Renal pelvis (tissue), 12 donors: ENCODE results near the gene GRAMD2B. TPM values are rescaled to one million over a fixed set of nuclear protein-coding genes. Genes with fewer than 3 reads are reported as not detected.
"Not testable (repeated sequence)": the region's sequence is repeated elsewhere in the genome, so short reads cannot be mapped to it uniquely, and the experiment has no call there.

Experiments
- DNase-seq: peaks from one replicate; pipeline ENCODE4 v3.0.0-alpha.2; 2013
- long read RNA-seq, 16 experiments: transcript quantifications; one replicate each; lab custom pipeline, GENCODE V29; 2026
- polyA plus RNA-seq, 3 donors: library from polyadenylated mRNA; unstranded; fragments of 120-200 nt; gene quantifications; one replicate each; pipeline ENCODE4 v1.2.1, GENCODE V29; 2013; ENCODE audit not compliant: insufficient read length in 3 of 3

Gene GRAMD2B, protein sequence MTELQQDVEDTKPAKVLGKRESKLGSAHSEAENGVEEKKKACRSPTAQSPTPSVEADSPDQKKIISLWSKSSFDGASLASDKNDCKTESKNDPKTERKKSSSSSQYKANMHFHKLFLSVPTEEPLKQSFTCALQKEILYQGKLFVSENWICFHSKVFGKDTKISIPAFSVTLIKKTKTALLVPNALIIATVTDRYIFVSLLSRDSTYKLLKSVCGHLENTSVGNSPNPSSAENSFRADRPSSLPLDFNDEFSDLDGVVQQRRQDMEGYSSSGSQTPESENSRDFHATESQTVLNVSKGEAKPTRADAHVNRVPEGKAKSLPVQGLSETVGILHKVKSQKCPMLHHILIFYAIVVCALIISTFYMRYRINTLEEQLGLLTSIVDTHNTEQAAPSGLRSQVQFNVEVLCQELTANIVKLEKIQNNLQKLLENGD
- polyA plus RNA-seq: 10 to 100 TPM; 21.1 to 25.8 (median 25.7) TPM
- long read RNA-seq, donor 1, partial matches to known transcripts: 0 of 1 reads
- long read RNA-seq, donor 1, other reads (novel, unspliced or antisense): 0 of 1 reads
- long read RNA-seq, donor 2: 0 reads
- long read RNA-seq, donor 3, transcript GRAMD2B-201 (14 exons, 3,175 nt): major isoform, 5 of 11 reads
- long read RNA-seq, donor 3, partial matches to known transcripts: 5 of 11 reads
- long read RNA-seq, donor 3, other reads (novel, unspliced or antisense): 0 of 11 reads
- long read RNA-seq, donor 4, partial matches to known transcripts: 0 of 1 reads
- long read RNA-seq, donor 4, other reads (novel, unspliced or antisense): 0 of 1 reads
- long read RNA-seq, donor 5, partial matches to known transcripts: 0 of 1 reads
- long read RNA-seq, donor 5, other reads (novel, unspliced or antisense): 0 of 1 reads
- long read RNA-seq, donor 6, partial matches to known transcripts: 7 of 9 reads
- long read RNA-seq, donor 6, other reads (novel, unspliced or antisense): 0 of 9 reads
- long read RNA-seq, donor 7, partial matches to known transcripts: 0 of 4 reads
- long read RNA-seq, donor 7, other reads (novel, unspliced or antisense): 0 of 4 reads
- long read RNA-seq, donor 8, partial matches to known transcripts: 0 of 1 reads
- long read RNA-seq, donor 8, other reads (novel, unspliced or antisense): 0 of 1 reads
- long read RNA-seq, donor 9, partial matches to known transcripts: 9 of 10 reads
- long read RNA-seq, donor 9, other reads (novel, unspliced or antisense): 0 of 10 reads
- long read RNA-seq, donor 10, partial matches to known transcripts: 0 of 2 reads
- long read RNA-seq, donor 10, other reads (novel, unspliced or antisense): 0 of 2 reads
- long read RNA-seq, donor 11, partial matches to known transcripts: 0 of 2 reads
- long read RNA-seq, donor 11, other reads (novel, unspliced or antisense): 0 of 2 reads
- long read RNA-seq, donor 12, partial matches to known transcripts: 0 of 2 reads
- long read RNA-seq, donor 12, other reads (novel, unspliced or antisense): 0 of 2 reads
- long read RNA-seq, donor 13, partial matches to known transcripts: 11 of 11 reads
- long read RNA-seq, donor 13, other reads (novel, unspliced or antisense): 0 of 11 reads
- long read RNA-seq, donor 14, partial matches to known transcripts: 14 of 14 reads
- long read RNA-seq, donor 14, other reads (novel, unspliced or antisense): 0 of 14 reads
- long read RNA-seq, donor 15, partial matches to known transcripts: 0 of 1 reads
- long read RNA-seq, donor 15, other reads (novel, unspliced or antisense): 0 of 1 reads
- long read RNA-seq, donor 16, partial matches to known transcripts: 0 of 3 reads
- long read RNA-seq, donor 16, other reads (novel, unspliced or antisense): 0 of 3 reads

- peak; percentile 88 for DNase-seq
Observed at GRCh38 chr5:126422994-126423788, at the start of gene GRAMD2B. TSS of gene GRAMD2B (plus strand) at chr5:126423409. CDS start at chr5:126423607, 198 bp downstream.

- no peak for DNase-seq
Observed at GRCh38 chr5:126374109-126374416, 49.1 kb upstream of the GRAMD2B start.

GRCh38 chr5:126376443-126376842, 46.8 kb upstream of the GRAMD2B start:
- no peak for DNase-seq

- DNase-seq: no peak
Observed at GRCh38 chr5:126377424-126377823, 45.8 kb upstream of the GRAMD2B start.

DNA sequence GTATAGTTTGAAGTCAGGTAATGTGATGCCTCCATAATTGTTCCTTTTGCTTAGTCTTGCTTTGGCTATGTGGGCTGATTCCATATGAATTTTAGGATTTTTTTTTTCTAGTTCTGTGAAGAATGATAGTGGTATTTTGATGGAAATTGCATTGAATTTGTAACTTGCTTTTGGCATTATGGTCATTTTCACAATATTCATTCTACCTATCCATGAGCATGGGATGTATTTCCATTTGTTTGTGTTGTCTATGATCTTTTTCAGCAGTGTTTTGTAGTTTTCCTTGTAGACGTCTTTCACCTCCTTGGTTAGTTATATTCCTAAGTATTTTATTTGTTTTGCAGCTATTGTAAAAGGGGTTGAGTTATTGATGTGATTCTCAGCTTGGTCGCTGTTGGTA, 42.9 kb upstream of the GRAMD2B start:
- not testable (repeated sequence) for DNase-seq

GRCh38 chr5:126383246-126383645, 40.0 kb upstream of the GRAMD2B start:
- DNase-seq: no peak

GRCh38 chr5:126383776-126384175, 39.4 kb upstream of the GRAMD2B start:
- DNase-seq: no peak

- no peak for DNase-seq
Observed at GRCh38 chr5:126384985-126385384, 38.2 kb upstream of the GRAMD2B start.

DNA sequence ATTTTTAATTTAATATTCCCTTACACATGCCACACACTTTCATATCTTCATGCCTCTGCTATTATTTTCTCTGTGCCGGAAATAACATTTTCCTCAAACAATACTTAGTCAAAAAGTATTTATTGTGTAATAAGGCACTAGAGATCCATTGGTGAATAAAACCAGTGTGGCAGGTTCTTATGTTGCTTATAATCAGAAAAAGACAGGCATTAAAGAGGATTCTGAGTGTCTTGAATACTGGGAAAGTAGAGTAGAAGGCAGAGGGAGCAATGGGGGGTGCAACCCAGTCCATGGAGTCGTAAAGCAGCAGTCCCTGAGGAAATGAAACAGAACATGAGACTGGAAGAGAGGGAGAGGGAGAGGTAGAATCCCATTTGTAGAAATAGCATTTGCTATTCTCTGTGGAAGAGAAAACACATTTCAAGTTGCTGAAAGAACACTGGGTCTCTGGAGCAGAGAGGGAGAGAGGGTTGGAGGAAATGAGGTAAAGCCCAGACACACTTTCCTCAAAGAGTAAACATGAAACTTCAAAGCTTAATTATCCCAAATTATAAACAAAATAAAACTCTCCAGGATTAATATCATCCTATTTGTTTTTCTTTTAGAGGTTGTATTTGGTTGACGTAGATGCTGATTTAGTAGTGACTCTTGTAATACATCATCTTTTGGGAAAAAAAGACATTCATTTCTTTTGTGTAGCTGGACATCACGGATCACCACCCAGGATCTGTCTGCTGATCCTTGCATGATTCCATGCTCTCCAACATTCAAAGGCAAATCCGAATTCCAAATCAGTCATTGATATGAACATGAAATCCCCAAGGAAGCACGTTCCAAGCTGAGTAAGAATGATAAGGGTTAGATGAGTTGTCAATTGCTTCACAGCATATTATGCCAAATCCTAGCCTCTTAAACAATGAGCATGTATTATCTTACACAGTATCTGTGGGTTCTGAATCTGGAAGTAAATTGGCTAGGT, 37.4 kb upstream of the GRAMD2B start:
- no peak for DNase-seq

GRCh38 chr5:126389179-126389578, 34.0 kb upstream of the GRAMD2B start:
- no peak for DNase-seq

DNA sequence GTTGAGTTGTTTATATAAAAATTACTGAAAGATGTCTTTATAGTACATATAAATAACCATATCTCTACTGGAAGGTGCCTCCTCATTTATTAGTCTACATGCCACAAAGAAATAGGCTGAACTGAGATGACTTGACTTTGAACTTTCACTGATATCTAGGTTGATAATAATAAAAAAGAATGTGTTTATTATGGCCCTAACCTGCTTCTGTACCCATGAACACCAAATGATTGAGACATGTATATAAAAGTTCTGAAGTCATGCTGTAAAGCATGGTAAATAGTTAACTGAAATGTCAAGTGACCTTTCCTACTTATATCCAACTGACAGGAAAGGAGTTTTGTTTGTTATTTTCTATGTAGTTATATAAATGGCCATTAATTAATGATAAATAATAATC, 33.2 kb upstream of the GRAMD2B start:
- no peak for DNase-seq

- DNase-seq: no peak
Observed at GRCh38 chr5:126391386-126391785, 31.8 kb upstream of the GRAMD2B start.

DNA sequence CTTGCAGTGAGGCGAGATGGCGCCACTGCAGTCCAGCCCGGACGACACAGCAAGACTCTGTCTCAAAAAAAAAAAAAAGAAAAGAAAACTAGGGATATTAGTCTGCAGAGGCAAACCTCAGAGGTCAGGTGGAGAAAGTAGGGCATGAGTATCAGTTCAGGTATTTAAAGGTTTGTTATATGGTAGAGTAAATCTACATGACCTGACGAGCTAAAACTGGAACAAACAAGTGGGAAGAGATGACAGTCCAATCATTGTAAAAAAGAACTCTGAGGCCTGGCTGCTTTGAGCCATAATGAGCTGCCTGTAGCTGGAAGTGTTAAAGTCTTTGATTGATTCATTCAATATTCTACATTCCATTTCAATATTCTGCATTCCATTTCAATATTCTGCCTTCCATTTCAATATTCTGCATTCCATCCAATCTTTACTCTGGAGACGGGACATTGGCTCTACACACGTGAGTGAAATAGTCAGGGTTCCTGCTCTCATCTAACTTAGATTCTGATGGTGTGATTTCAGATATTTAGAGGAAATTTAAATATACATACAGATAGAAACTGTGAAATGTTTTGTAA, 28.9 kb upstream of the GRAMD2B start:
- no peak for DNase-seq

GRCh38 chr5:126395198-126395597, 28.0 kb upstream of the GRAMD2B start:
- no peak for DNase-seq

DNA sequence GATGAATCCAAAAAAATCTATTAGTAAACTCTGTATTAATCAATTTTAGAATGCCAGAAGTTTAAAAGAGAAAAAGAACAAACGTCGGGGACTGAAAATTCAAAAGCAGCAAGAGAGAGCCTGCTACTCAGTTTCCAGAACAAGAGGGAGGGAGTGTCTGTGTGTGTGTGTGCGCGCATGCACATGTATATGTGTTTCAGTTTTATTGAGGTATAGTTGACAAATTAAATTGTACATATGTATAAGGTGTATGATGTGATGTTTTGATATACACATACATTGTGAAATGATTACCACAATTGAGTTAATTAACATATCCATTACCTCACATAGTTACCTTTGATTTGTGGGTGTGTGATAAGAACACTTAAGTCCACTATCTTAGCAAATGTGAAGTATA, 27.6 kb upstream of the GRAMD2B start:
- no peak for DNase-seq

GRCh38 chr5:126396721-126397120, 26.5 kb upstream of the GRAMD2B start:
- not testable (repeated sequence) for DNase-seq

DNA sequence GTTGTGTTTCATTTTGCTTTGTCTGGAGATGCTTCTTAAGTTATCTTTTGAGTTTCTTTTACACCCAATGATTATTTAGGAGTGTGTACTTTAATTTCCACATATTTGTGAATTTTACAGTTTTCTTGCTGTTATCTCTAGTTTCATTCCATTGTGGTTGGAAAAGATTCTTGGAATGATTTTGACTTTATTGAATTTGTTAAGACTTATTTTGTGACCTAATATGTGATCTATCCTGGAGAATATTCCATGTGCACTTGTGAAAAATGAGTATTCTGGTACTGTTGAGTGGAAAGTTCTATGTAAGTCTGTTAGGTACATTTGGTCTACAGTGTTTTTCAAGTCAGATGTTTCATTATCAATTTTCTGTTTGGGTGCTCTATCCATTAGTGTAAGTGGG, 24.4 kb upstream of the GRAMD2B start:
- DNase-seq: no peak

DNA sequence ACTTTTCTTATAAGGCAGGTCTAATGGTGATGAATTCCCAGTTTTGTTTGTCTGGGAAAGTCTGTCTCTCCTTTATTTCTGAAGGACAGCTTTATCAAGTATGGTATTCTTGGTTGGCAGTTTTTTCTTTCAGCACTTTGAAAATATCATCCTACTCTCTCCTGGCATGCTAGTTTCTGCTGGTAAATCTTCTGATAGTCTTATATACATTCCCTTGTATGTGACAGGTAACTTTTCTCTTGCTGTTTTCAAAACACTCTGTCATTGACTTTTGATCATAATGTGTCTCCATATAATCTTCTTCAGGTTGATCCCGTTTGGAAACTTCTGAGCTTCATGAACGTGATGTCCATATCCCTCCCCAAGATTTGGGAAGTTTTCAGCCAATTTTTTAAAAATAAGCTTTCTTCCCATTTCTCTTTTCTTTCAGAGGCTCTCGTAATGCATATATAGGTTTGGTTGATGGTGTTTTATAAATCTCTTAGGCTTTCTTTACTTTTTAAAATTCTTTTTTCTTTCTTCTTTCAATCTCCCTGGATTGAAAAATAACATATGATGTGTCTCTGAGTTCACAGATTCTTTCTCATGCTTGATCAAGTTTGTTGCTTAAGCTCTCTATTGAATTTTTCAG, 22.5 kb upstream of the GRAMD2B start:
- DNase-seq: no peak
